ENCODE results near the gene FCSK.
"Not testable (repeated sequence)": the region's sequence is repeated elsewhere in the genome, so short reads cannot be mapped to it uniquely, and the experiment has no call there.

FCSK gene

GRCh38 chr16:70432356-70432722 lies 22.1 kb upstream of the FCSK start:
- DNase-seq = no peak

DNA sequence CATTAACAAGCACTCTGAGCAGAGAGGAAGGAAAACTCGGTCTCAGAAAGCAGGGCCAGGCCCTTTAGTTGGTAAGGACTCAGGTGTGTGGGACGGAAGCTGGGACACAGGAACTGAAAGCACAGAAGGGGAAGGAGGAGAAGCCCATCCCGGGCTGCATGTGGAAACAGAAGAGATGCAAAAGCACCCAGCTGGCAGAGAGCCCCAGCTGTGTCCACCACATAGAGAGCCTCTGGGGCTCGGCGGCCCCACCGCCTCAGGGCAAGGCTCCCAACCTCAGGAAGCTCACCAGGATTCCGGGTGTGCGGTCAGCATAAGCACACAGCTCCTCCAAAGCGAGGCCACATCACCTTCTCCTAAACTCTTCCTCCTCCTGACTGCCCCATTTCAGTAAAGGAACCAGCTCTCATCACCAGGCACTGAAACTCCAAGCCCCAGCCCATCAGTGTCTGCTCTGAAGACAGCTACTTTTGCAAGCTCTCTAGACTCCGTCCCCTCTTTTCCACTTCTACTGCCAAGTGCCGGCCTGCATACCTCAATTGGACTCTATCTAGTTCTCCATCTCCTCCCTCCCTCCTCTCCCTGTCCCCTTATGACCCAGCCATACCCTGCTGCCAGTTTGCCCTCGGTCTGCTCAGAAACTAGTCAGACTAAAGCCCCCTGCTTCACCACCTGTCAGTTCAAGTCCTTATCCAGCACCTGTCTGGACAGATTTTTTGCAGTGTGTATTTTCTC lies 21.5 kb upstream of the FCSK start:
- no peak for DNase-seq

GRCh38 chr16:70433458-70434103 lies 20.8 kb upstream of the FCSK start:
- peak; percentile 86 for DNase-seq

DNA sequence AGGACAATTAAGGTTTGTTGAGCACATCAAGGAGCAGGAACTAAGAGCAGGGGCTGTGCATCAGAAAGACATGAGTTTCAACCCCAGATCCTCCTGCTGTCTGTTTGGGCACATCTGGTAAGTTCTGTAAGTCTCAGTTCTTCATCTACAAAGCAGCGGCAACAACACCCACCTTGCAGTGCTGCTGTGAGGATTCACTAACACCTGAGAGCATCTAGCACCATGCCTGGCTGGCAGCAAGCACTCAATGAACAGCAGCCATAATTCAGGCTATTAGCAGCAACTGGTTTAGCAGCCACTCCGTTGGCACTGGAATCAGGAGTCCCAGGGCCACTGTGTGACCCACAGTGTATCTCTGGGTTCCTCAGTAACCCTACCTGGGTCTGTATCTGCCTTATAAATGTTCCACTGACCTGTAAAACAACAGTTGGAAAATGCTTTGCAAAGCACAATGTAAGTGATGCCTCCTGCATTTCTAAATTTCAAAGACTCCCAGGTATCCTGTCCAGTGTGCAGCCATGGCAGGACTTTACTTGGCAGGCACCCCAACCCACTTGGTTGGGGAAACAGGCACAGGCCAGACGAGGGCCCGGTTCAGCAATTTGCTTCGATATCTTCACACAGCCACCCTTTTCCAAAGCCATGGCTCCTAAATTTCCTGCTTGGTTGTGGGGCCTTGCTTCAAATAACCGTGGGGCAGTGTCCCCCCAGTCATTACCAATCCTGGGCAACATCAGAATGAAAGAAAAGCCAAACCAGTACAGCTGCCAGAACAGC lies 19.7 kb upstream of the FCSK start:
- no peak for DNase-seq

DNA sequence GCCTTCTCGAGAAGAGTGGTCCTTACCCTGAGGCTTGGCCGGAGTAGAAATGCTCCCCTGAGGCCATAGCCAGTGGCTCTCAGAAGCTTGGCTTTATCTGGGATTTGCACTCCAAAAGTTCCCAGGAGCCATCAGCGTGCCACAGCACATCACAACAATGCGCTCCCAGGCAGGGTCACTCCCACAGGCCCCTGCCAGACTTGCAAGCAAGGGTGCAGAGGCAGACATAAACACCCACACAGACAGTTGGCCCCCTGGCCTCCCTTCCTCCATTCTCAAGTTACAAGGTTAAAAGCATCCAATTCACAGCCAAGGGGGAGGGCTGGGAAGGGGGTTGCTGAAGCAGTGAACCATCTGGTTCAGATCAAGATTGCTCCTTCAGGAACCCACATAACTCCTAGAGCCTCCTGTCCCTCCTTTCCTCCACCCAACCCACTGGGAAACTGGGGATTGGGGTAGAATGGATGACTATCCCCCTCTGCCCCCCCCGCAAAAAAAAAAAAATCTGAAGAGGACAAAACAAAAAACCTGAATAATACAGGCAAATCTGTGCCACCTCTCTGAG lies 17.3 kb upstream of the FCSK start:
- peak; percentile 92 for DNase-seq

- DNase-seq = peak; percentile 55
Observed at GRCh38 chr16:70437582-70438557, 16.5 kb upstream of the FCSK start.

- DNase-seq = no peak
Observed at GRCh38 chr16:70438585-70438968, 15.8 kb upstream of the FCSK start.

- DNase-seq = peak; percentile 95
Observed at GRCh38 chr16:70438969-70439862, 15.2 kb upstream of the FCSK start, which contains the start of gene ST3GAL2. Gene ST3GAL2, minus strand, starts transcription at chr16:70439100. Its CDS starts 40,570 bp downstream, at chr16:70398530.

DNA sequence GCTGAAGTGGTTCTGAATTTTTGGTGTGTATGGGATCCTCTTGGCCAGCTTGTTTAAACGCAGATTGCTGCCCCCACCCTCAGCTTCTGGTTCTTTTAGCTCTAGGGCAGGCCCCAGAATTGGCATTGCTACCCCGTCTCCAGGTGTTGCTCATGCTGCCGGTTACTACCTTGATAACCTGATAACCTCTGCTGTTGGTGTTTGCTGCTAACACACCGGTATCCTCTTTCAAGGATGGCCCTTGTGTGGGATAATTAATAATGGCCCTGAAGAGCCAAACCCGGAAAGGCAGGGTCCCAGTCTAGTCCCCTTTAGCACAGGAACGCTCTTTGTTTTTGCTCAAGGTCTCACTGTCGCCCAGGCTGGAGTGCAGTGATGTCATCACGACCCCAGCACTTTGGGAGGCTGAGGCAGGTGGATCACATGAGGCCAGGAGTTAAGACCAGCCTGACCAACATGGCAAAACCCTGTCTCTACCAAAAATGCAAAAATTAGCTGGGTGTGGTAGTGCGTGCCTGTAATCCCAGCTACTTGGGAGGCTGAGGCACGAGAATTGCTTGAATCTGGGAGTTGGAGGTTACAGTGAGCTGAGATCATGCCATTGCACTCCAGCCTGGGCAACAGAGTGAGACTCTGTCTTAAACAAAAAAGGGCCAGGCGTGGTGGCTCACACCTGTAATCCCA lies 14.2 kb upstream of the FCSK start:
- DNase-seq = no peak

DNA sequence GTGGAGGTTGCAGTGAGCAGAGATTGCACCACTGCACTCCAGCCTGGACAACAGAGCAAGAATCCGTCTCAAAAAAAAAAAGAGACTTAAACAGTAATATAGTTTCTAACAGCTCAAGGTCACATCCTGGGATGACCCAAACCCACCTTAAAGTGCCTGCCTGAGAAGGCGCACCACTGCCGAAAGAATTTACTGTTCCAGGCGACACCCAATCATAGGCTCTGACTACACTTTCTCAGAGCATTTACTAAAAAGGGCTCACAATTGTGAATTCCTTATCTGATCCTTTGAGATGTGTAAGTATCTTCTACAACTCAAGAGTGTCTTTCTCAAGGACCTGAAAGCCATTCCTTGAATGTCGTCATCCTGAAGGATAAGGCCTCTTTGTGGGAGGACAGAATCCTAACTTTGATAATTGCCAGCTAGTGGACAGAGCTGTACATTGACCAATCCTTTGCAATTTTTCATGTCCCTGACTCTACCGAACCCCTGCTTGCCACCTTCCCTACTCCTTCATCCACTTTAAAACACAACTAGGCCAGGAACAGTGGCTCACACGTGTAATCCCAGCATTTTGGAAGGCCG lies 12.9 kb upstream of the FCSK start:
- DNase-seq = no peak

DNA sequence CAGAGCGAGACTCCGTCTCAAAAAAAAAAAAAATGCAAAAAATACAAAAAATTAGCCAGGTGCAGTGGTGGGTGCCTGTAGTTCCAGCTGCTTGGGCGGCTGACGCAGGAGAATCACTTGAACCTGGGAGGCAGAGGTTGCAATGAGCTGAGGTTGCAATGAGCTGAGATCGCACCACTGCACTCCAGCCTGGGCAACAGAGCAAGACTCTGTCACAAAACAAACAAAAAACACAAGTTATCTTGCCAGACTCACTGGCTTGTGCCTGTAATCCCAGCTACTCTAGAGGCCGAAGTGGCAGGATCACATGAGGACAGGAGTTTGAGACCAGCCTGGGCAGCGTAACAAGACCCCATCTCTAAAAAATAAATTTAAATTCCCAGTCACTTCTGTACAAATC lies 12.1 kb upstream of the FCSK start:
- no peak for DNase-seq

DNA sequence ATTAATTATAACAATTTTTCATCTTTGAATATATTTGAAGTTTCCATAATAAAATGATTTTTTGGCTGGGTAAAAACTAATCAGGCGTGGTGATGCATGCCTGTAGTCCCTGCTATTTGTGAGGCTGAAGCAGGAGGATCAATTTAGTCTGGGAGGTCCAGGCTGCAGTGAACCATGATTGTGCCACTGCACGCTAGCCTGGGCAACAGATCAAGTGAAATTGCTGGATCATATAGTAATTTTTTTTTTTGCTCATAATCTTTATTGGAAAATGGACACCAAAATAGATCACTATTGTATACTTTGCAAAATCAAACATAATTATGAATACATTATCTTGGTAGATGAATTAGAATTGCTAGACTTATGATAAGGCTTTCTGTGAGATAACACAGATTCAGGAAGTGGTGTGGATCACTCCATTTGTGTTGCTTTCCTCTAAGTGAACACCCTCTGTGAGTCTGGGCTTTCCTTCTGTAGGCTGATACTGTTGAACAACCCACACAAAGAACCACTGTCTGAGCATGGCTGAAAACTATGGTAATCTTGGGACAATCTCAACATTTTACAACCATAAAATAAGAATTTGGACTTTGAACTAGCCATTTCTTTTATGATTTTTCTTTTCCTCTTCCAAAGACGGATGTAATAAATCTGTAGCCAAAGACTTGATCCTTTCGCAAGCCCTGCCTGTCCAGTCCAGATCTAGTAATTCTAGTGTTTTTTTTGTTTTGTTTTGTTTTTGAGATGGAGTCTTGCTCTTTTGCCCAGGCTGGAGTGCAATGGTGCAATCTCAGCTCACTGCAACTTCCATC lies 9.9 kb upstream of the FCSK start:
- DNase-seq = no peak

- DNase-seq = no peak
Observed at GRCh38 chr16:70448075-70448474, 6.3 kb upstream of the FCSK start.

- not testable (repeated sequence) for DNase-seq
Observed at GRCh38 chr16:70450142-70451003, 4.0 kb upstream of the FCSK start.

DNA sequence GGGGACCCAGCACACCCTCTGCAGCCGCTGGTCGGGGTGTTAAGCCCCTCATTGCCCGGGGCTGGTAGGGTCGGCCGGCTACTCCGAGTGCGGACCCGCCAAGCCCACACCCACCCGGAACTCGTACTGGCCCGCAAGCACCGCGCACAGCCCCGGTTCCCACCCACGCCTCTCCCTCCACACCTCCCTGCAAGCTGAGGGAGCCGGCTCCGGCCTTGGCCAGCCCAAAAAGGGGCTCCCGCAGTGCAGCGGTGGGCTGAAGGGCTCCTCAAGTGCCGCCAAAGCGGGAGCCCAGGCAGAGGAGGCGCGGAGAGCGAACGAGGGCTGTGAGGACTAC lies 3.4 kb upstream of the FCSK start:
- not testable (repeated sequence) for DNase-seq

DNA sequence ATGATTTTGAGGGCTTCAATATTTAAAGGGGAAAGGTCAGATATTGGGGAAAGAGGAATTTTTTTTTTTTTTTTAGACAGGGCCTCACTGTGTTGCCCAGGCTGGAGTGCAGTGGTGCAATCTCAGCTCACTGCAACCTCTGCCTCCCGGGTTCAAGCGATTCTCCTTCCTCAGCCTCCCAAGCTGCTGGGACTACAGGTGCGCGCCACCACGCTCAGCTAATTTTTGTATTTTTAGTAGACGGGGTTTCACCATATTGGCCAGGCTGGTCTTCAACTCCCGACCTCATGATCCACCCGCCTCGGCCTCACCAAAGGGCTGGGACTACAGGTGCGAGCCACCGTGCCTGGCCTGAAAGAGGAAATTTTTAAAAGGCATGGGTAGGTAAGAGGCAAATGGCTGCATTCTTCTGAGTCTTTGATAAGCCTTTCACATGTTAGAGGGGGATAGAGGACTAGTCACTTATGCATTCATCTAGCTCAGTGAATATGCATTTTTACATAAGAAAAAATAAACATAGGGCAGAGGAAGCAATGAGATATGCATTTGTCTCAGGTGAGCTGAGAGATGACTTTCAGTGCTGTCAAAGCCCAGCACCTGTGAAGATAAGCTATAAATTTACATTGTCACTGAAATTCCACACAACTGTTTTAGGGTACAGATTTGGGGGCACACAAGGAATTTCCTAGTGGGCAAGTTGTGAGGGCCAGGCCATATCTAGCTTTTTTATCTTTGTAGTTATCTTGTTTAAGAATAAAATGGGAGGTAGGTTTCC lies 1.1 kb upstream of the FCSK start:
- no peak for DNase-seq

DNA sequence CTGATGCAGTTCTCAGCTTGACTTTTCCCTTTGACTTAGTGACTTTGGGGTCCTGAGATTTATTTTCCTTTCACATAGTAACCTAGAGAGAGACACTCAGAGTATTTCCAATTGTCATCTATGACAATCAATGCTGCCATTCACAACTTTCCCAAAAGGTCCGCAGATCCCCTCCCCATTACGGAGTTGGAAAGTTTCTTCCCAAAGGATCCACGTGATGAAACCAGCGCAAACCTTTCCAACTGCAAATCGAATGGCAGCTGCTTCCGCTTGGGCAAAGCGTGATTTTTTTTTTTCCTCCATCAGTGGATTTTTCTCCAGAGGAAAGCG lies 538 bp upstream of the FCSK start:
- no peak for DNase-seq
